Mesenchymal stem cell (in vitro differentiated cells and primary cell): ENCODE data around the gene SLC39A10.
A peak's percentile ranks its signal among the peaks of the same experiment; 100 is the strongest.

ENCODE experiments used
- DNase-seq: peaks from one replicate; pipeline ENCODE4 v3.0.0-alpha.2; 2013
- H2AFZ ChIP-seq: one replicate; pipeline ENCODE4 v1.6.1; 2013; ENCODE audit warnings: low read depth, mild to moderate bottlenecking, control low read depth, inconsistent platforms, low read length, moderate library complexity
- H2AK5ac ChIP-seq: 2 replicates; pipeline ENCODE4 v1.6.1; 2013; ENCODE audit warnings: low read length, moderate library complexity, mild to moderate bottlenecking, inconsistent platforms; ENCODE audit not compliant: severe bottlenecking
- H2BK120ac ChIP-seq: one replicate; pipeline ENCODE4 v1.6.1; 2013; ENCODE audit warnings: low read depth, mild to moderate bottlenecking, inconsistent platforms, low read length, moderate library complexity
- H2BK12ac ChIP-seq, 2 experiments: one replicate each; pipeline ENCODE4 v1.6.1; 2013; ENCODE audit warnings: inconsistent platforms in 2 of 2, low read length in 2 of 2, mild to moderate bottlenecking in 2 of 2, moderate library complexity in 2 of 2, control low read depth in 1 of 2
- H2BK15ac ChIP-seq: one replicate; pipeline ENCODE4 v1.6.1; 2013; ENCODE audit warnings: mild to moderate bottlenecking, low read depth, inconsistent platforms; ENCODE audit not compliant: poor library complexity, severe bottlenecking
- H2BK5ac ChIP-seq: 2 replicates; pipeline ENCODE4 v1.6.1; 2013; ENCODE audit warnings: low read depth, mild to moderate bottlenecking, low read length, control low read depth, inconsistent platforms; ENCODE audit not compliant: poor library complexity, severe bottlenecking
- H3K14ac ChIP-seq, 2 experiments: one replicate each; pipeline ENCODE4 v1.6.1; 2013; ENCODE audit warnings: inconsistent platforms in 2 of 2, low read length in 2 of 2, control low read depth in 1 of 2, mild to moderate bottlenecking in 1 of 2, moderate library complexity in 1 of 2
- H3K18ac ChIP-seq, 2 experiments: one replicate each; pipeline ENCODE4 v1.6.1; 2013; ENCODE audit warnings: inconsistent platforms in 2 of 2, low read length in 2 of 2, control low read depth in 1 of 2, low read depth in 1 of 2, mild to moderate bottlenecking in 1 of 2
- H3K23ac ChIP-seq, 2 experiments: one replicate each; pipeline ENCODE4 v1.6.1; 2013; ENCODE audit warnings: inconsistent platforms in 2 of 2, low read length in 2 of 2, mild to moderate bottlenecking in 2 of 2, moderate library complexity in 2 of 2, control low read depth in 1 of 2
- H3K27ac ChIP-seq: 2 replicates; pipeline ENCODE4 v1.5.1; 2013; ENCODE audit warnings: mild to moderate bottlenecking, moderate library complexity, low read length, control low read depth, inconsistent platforms; ENCODE audit not compliant: poor library complexity, severe bottlenecking
- H3K27me3 ChIP-seq, 2 experiments: 2 replicates each; pipeline versions ENCODE4 v1.6.1 to v1.7.0; 2013; ENCODE audit warnings: low read length in 2 of 2, mild to moderate bottlenecking in 2 of 2, moderate library complexity in 2 of 2, control low read depth in 1 of 2, inconsistent platforms in 1 of 2; ENCODE audit not compliant: control insufficient read depth in 1 of 2, insufficient read depth in 1 of 2
- H3K36me3 ChIP-seq, 2 experiments: 2 replicates each; pipeline versions ENCODE4 v1.6.1 to v1.7.0; 2013; ENCODE audit warnings: low read length in 2 of 2, control low read depth in 1 of 2, inconsistent platforms in 1 of 2, low read depth in 1 of 2, mild to moderate bottlenecking in 1 of 2; ENCODE audit not compliant: insufficient read depth in 2 of 2, control insufficient read depth in 1 of 2
- H3K4ac ChIP-seq, 2 experiments: one replicate each; pipeline ENCODE4 v1.6.1; 2013; ENCODE audit warnings: inconsistent platforms in 2 of 2, low read length in 2 of 2, mild to moderate bottlenecking in 2 of 2, moderate library complexity in 2 of 2, control low read depth in 1 of 2, low read depth in 1 of 2
- H3K4me1 ChIP-seq: 2 replicates; pipeline ENCODE4 v1.6.1; 2013; ENCODE audit warnings: low read depth, low read length, control low read depth; ENCODE audit not compliant: control insufficient read depth, insufficient read depth
- H3K4me2 ChIP-seq: 2 replicates; pipeline ENCODE4 v1.6.1; 2013; ENCODE audit warnings: low read length, mild to moderate bottlenecking, inconsistent platforms; ENCODE audit not compliant: poor library complexity, severe bottlenecking
- H3K4me3 ChIP-seq, 2 experiments: 2 replicates each; pipeline versions ENCODE4 v1.5.1 to v1.7.0; 2013; ENCODE audit warnings: low read length in 2 of 2, mild to moderate bottlenecking in 2 of 2, control low read depth in 1 of 2, low read depth in 1 of 2; ENCODE audit not compliant: insufficient read depth in 1 of 2
- H3K79me1 ChIP-seq: replicated peaks from 2 replicates; pipeline ENCODE4 v1.6.1; 2013; ENCODE audit warnings: mild to moderate bottlenecking, control low read depth, low read length, inconsistent platforms; ENCODE audit not compliant: poor library complexity, severe bottlenecking
- H3K9ac ChIP-seq: 2 replicates; pipeline ENCODE4 v1.7.0; 2013; ENCODE audit warnings: mild to moderate bottlenecking, low read length, moderate library complexity
- H3K9me3 ChIP-seq: 2 replicates; pipeline ENCODE4 v1.7.0; 2013; ENCODE audit warnings: mild to moderate bottlenecking, low read length; ENCODE audit not compliant: control insufficient read depth
- H4K8ac ChIP-seq: one replicate; pipeline ENCODE4 v1.6.1; 2013; ENCODE audit warnings: inconsistent platforms, mild to moderate bottlenecking, low read length, moderate library complexity
- H4K91ac ChIP-seq: one replicate; pipeline ENCODE4 v1.6.1; 2013; ENCODE audit warnings: mild to moderate bottlenecking, low read length, inconsistent platforms
- WGBS: methylation state at CpG from one replicate; pipeline ENCODE4 v1.1.7; 2013; ENCODE audit warnings: mixed read lengths; 5-methylcytosine and 5-hydroxymethylcytosine counted together

Gene SLC39A10

DNA sequence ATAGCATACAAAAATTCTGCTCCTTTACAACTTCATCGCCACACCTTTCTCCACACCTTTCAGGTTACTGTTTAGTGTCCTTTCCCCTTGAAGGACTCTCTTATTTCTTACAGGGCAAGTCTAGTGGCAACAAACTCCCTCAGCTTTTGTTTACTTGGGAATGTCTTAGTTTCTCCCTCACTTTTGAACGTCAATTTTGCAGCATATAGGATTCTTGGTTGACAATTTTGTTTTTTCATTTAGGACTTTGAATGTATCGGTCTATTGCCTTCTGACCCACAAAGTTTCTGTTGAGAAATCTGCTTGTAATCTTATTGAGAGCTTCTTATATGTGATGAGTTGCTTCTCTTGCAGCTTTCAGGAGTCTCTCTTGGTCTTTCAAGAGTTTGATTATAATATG, 43.5 kb downstream of the SLC39A10 start:
- H2BK15ac ChIP-seq, result no peak overlapping the region
- H3K36me3 ChIP-seq, result peaks cover 3 to 4% of the 10 kb centered on the region in 2 experiments
- no peaks in the 10 kb centered on the region for H3K27me3 ChIP-seq
- no peak for DNase-seq
- no peak overlapping the region for H3K9ac ChIP-seq
- no peak overlapping the region for H2BK5ac ChIP-seq
- no peak overlapping the region for H3K23ac ChIP-seq
- no peak overlapping the region for H3K14ac ChIP-seq
- no peak overlapping the region for H2AFZ ChIP-seq
- WGBS, result 97% methylated on average over 3 of the region's 3 CpGs
- no peak overlapping the region for H2BK120ac ChIP-seq
- no peaks in the 10 kb centered on the region for H3K4me1 ChIP-seq
- no peak overlapping the region for H3K27ac ChIP-seq
- no peak overlapping the region for H3K4me2 ChIP-seq
- H3K79me1 ChIP-seq, result peaks cover 22% of the 10 kb centered on the region
- H4K8ac ChIP-seq, result no peak overlapping the region
- H2BK12ac ChIP-seq, result no peak overlapping the region
- no peak overlapping the region for H4K91ac ChIP-seq
- no peak overlapping the region for H2AK5ac ChIP-seq
- no peak overlapping the region for H3K4ac ChIP-seq
- H3K18ac ChIP-seq, result no peak overlapping the region
- H3K9me3 ChIP-seq, result peaks cover 17% of the 10 kb centered on the region
- no peak overlapping the region for H3K4me3 ChIP-seq

DNA sequence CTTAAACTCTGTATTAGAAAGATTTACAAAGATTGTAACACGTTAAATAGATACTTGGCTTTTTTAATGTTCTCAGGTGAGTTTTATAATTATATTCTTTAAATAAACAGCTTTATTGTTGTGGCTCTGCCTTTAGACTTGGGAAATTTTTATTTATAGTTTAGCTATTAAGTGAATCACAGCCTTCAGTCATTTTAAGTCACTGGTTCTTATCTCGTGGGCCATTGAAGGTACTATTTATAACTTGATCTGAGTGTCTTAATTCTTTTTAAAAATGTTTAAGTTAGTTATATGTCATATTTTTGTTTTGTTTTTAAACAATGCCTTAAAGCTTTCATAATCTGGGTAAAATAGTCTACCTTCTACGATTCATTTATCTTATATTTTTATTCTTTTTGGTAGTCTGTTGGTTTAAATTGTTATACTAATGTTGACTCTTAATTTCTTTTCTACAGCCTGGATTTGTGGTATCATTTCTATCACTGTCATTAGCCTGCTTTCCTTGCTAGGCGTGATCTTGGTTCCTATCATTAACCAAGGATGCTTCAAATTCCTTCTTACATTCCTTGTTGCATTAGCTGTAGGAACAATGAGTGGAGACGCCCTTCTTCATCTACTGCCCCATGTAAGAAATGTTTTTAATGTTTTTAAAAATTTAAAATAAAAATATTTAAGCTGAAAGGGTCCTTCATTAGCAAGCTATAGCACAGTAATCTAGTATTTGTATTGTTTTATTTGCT, 49.3 kb downstream of the SLC39A10 start:
- WGBS, result 17% methylated on average over 1 of the region's 5 CpGs
- H2AK5ac ChIP-seq, result no peak overlapping the region
- H3K18ac ChIP-seq, result no peak overlapping the region

DNA sequence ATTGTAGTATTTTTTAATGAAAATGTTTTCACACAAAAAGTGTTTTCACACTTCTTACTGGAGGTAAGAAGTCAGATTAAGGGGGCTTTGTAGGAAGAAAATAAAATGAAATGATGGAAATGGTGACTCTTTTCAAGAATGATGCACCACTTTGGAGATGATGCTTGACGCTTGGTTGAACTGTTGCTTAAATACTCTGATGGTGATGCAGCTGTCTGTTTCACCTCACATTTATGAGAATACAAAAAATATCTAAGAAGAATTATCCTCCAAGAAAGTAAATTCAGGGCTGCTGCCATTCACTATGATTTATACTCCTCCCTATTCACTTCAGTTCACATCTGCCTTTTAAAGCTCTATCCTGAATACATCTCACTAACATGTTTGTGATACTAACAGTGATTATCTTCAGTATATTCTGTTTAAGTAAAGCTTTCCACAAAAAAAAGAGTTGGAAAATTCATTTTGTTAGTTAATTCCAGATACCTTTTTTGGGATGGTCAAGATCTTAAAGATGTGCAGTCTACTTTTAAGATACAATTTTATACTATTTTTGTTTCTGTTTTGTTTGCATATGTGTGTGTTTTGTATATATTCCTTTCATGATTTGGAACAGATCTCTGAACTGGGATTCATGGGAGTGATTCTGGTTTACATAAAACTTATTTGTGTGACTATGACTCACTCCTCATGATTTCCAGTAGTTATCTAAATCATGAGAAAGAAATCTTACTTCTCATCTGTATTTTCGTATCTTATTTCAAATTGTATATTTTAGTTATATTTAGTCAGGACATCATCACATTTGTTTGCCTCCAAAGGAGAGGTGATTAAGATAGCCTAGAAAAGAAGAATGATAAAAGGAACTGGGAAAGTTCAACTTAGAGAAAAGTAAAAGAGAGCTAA, 53.1 kb downstream of the SLC39A10 start:
- no CpG with 5 or more reads among the region's 2 CpGs for WGBS
- no peak overlapping the region for H2AFZ ChIP-seq

More for the DNA sequence above, 49.3 kb downstream of the SLC39A10 start:
- H2BK120ac ChIP-seq, result no peak overlapping the region
- H3K14ac ChIP-seq, result no peak overlapping the region
- no peak overlapping the region for H3K27ac ChIP-seq
- DNase-seq, result peak; percentile 20
- H3K9ac ChIP-seq, result no peak overlapping the region
- H3K23ac ChIP-seq, result no peak overlapping the region
- H3K79me1 ChIP-seq, result peaks cover 21% of the 10 kb centered on the region
- no peaks in the 10 kb centered on the region for H3K4me1 ChIP-seq
- H3K4me3 ChIP-seq, result no peak overlapping the region
- no peaks in the 10 kb centered on the region for H3K9me3 ChIP-seq
- no peaks in the 10 kb centered on the region for H3K27me3 ChIP-seq
- H4K91ac ChIP-seq, result no peak overlapping the region
- peaks cover 8 to 16% of the 10 kb centered on the region in 2 experiments for H3K36me3 ChIP-seq
- no peak overlapping the region for H2AFZ ChIP-seq
- H2BK12ac ChIP-seq, result no peak overlapping the region
- H3K4ac ChIP-seq, result no peak overlapping the region
- no peak overlapping the region for H2BK5ac ChIP-seq
- no peak overlapping the region for H3K4me2 ChIP-seq
- no peak overlapping the region for H4K8ac ChIP-seq
- no peak overlapping the region for H2BK15ac ChIP-seq

DNA sequence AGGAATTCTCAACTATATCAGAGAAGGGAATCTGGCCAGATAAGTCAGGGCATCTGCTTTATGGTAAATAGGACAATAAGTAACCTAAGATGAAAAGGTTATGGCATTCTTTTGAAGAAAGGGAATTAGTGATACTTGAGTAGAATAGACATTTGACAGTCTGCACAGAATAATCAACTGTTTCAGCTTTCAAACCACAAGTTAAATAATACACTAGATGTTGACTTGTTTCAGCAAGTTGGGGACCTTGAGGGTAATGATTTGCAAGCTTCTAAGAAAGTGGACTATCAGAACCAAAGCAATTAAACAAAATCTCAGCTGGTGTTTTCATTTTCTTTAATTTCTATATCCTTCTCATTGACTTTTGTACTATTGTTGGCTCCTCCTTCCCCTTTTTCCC, 54.5 kb downstream of the SLC39A10 start:
- Histone ChIP-seq H4K91ac (no peak overlapping the region), H2BK5ac (no peak overlapping the region), H3K79me1 (peaks cover 4% of the 10 kb centered on the region), H3K9me3 (no peaks in the 10 kb centered on the region), H2AK5ac (no peak overlapping the region), H3K4ac (no peak overlapping the region), H2AFZ (no peak overlapping the region), H3K36me3 (peaks cover 5 to 42% of the 10 kb centered on the region in 2 experiments), H3K23ac (no peak overlapping the region), H3K4me2 (no peak overlapping the region), H3K9ac (no peak overlapping the region), H3K18ac (no peak overlapping the region), H2BK15ac (no peak overlapping the region), H4K8ac (no peak overlapping the region), H2BK120ac (no peak overlapping the region), H3K27me3 (no peaks in the 10 kb centered on the region), H3K4me3 (no peak overlapping the region), H3K14ac (no peak overlapping the region), H2BK12ac (no peak overlapping the region), H3K4me1 (no peaks in the 10 kb centered on the region), H3K27ac (peak overlapping the region; percentile 67)
- DNase-seq, result no peak

More for the DNA sequence above, 53.1 kb downstream of the SLC39A10 start:
- H3K14ac ChIP-seq, result no peak overlapping the region
- H4K91ac ChIP-seq, result no peak overlapping the region
- no peak overlapping the region for H3K4me2 ChIP-seq
- no peak overlapping the region for H2BK120ac ChIP-seq
- H4K8ac ChIP-seq, result no peak overlapping the region
- no peaks in the 10 kb centered on the region for H3K4me1 ChIP-seq
- H3K27me3 ChIP-seq, result no peaks in the 10 kb centered on the region
- H2BK12ac ChIP-seq, result no peak overlapping the region
- peaks cover 5 to 33% of the 10 kb centered on the region in 2 experiments for H3K36me3 ChIP-seq
- H3K18ac ChIP-seq, result no peak overlapping the region
- no peak overlapping the region for H3K4ac ChIP-seq
- peak; percentile 55 for DNase-seq
- no peaks in the 10 kb centered on the region for H3K9me3 ChIP-seq
- peaks cover 4% of the 10 kb centered on the region for H3K79me1 ChIP-seq
- no peak overlapping the region for H3K4me3 ChIP-seq
- no peak overlapping the region for H2BK5ac ChIP-seq
- H3K27ac ChIP-seq, result no peak overlapping the region
- no peak overlapping the region for H2BK15ac ChIP-seq
- H2AK5ac ChIP-seq, result no peak overlapping the region
- H3K23ac ChIP-seq, result no peak overlapping the region
- H3K9ac ChIP-seq, result peak overlapping the region; percentile 31
